K562 (cell line): ENCODE data around the gene EFCAB8.

Source experiments
- BHLHE40 ChIP-seq: IDR thresholded peaks from 2 replicates; pipeline ENCODE4 v1.6.1; 2011; ENCODE audit warnings: low read length, improper control_type of control experiment
- CREB1 ChIP-seq, 2 experiments: sonication (generic) in 1 of 2; formaldehyde crosslinking in 1 of 2; IDR thresholded peaks; 2 replicates each; pipeline versions ENCODE4 v1.6.1 to v1.8.0; 2012 to 2022; ENCODE audit warnings: inconsistent platforms in 1 of 2, mild to moderate bottlenecking in 1 of 2, missing genetic modification reagents in 1 of 2, moderate library complexity in 1 of 2
- CTCF ChIP-seq, 3 experiments: IDR thresholded peaks in 2 of 3; conservative IDR thresholded peaks in 1 of 3; 2 replicates each; pipeline ENCODE4 v1.5.1; 2011 to 2012; ENCODE audit warnings: low read length in 3 of 3, mild to moderate bottlenecking in 3 of 3, control low read depth in 2 of 3, improper control_type of control experiment in 1 of 3, inconsistent platforms in 1 of 3, low read depth in 1 of 3, mixed read lengths in 1 of 3, moderate library complexity in 1 of 3; ENCODE audit not compliant: insufficient read depth in 2 of 3
- GTF3C2 ChIP-seq: IDR thresholded peaks from 3 replicates; pipeline ENCODE4 v1.6.1; 2011; ENCODE audit warnings: borderline replicate concordance, mild to moderate bottlenecking, moderate library complexity; ENCODE audit not compliant: insufficient read length; ENCODE audit errors: extremely low read depth
- NONO ChIP-seq, 2 experiments: fragments of 200-400 bp in 1 of 2; fragments of 450-650 bp in 1 of 2; formaldehyde crosslinking in 1 of 2; IDR thresholded peaks; 2 replicates each; pipeline ENCODE4 v1.6.1; 2017; ENCODE audit warnings: low read depth in 2 of 2, mild to moderate bottlenecking in 2 of 2, moderate library complexity in 2 of 2, low read length in 1 of 2
- PHF8 ChIP-seq: fragments of 200-600 bp; sonication (generic); IDR thresholded peaks from 2 replicates; pipeline ENCODE4 v1.6.1; 2012; ENCODE audit warnings: mixed run types, mild to moderate bottlenecking, inconsistent platforms, low read length, moderate library complexity, borderline replicate concordance
- TFAM ChIP-seq: fragments of 250-450 bp; sonication (Bioruptor Pico); conservative IDR thresholded peaks from 2 replicates; pipeline ENCODE4 v1.5.0; 2021; ENCODE audit warnings: mild to moderate bottlenecking, moderate library complexity
- XRCC5 ChIP-seq: fragments of 200-400 bp; formaldehyde crosslinking; IDR thresholded peaks from 2 replicates; pipeline ENCODE4 v1.6.1; 2017; ENCODE audit warnings: low read depth, mild to moderate bottlenecking, low read length
- ZBTB33 ChIP-seq: sonication (generic); formaldehyde crosslinking; IDR thresholded peaks from 2 replicates; pipeline ENCODE4 v1.8.1; 2023; ENCODE audit warnings: mild to moderate bottlenecking, missing genetic modification reagents
- ZNF274 ChIP-seq: IDR thresholded peaks from 2 replicates; pipeline ENCODE4 v1.6.1; 2011; ENCODE audit warnings: low read depth, mild to moderate bottlenecking, low read length, moderate library complexity, borderline replicate concordance
- ZNF395 ChIP-seq: fragments of 200-800 bp; sonication (Bioruptor generic); IDR thresholded peaks from 2 replicates; pipeline ENCODE4 v1.6.1; 2017; ENCODE audit warnings: missing genetic modification characterization, missing compliant biosample characterization

GRCh38 chr20:32848846-32849245, 9.9 kb upstream of the EFCAB8 start:
- TF ChIP-seq PHF8 (no peak), CTCF (IDR thresholded peaks at IDR 0.05 in 2 of 3, conservative IDR thresholded peaks at IDR 0.05 in 1 of 3; ENCODE audit: insufficient read depth in 2 of 3, low read depth in 1 of 3, low read length in 3 of 3) (no peak), CREB1 (IDR thresholded peaks at IDR 0.05) (no peak), CREB1 (CRISPR knock-in tag; IDR thresholded peaks at IDR 0.05) (no peak), TFAM (CRISPR knock-in tag) (no peak), NONO (IDR thresholded peaks at IDR 0.05; ENCODE audit: low read depth in 2 of 2, low read length in 1 of 2) (no peak), ZNF395 (CRISPR knock-in tag) (no peak), ZBTB33 (CRISPR knock-in tag) (no peak), BHLHE40 (no peak), GTF3C2 (no peak), ZNF274 (no peak), XRCC5 (no peak)
